ENCODE measurements around the gene SHANK2.

- no peak for TF ChIP-seq CTCF (IDR thresholded peaks at IDR 0.05; ENCODE audit: insufficient read depth, low read length, poor library complexity, severe bottlenecking)
- TF ChIP-seq EZH2phosphoT487 (conservative IDR thresholded peaks at IDR 0.05; ENCODE audit: low read length) = no peak
These were observed 4.7 kb downstream of the SHANK2 start for GRCh38 chr11:71247551-71248250.
